K562 (cell line): ENCODE measurements around the gene FAM53A. TPM values are rescaled to one million over a fixed set of nuclear protein-coding genes. Genes with fewer than 3 reads are reported as not detected.

Source experiments
- ATAC-seq: fragments of 200-7000 bp; cut with Tn5 transposase; 3 replicates; pipeline ENCODE4 v1.9.1; 2020; ENCODE audit warnings: moderate library complexity
- BruUV-seq: library from RNA; stranded (reverse); fragments of 400-500 nt; replicated peaks from 2 replicates; lab custom pipeline; 2021; lab: Mats Ljungman, UMichigan
- CTCF ChIA-PET: fragments of 300-600 bp; formaldehyde crosslinking; extraction: SDS; loops from one replicate; lab custom pipeline; 2021; ENCODE audit warnings: low intra/inter-chr PET ratio; lab: Yijun Ruan, JAX
- POLR2A ChIA-PET: fragments of 300-600, 350-650 bp; sonication (Branson Sonifier 250); formaldehyde crosslinking; extraction: SDS; loops from one replicate; lab custom pipeline; 2021; ENCODE audit warnings: antibody characterized with exemption, inconsistent platforms; lab: Yijun Ruan, JAX
- DNase-seq, 4 experiments: peaks; one replicate each; pipeline versions ENCODE4 v3.0.0 to v3.0.0-alpha.2; 2011 to 2018; ENCODE audit warnings: low spot score in 3 of 4, mixed read lengths in 3 of 4; ENCODE audit errors: extremely low read depth in 1 of 4
- FAIRE-seq: peaks from 2 replicates; lab custom pipeline; 2011; peaks lifted over from hg19 to GRCh38; lab: Jason Lieb, UNC
- H2AFZ ChIP-seq: 2 replicates; pipeline ENCODE4 v1.6.0; 2011; ENCODE audit warnings: low read depth, low read length, control low read depth, inconsistent platforms
- H3K27ac ChIP-seq: fragments of 200-600 bp; 3 replicates; pipeline ENCODE4 v1.8.0; 2011; ENCODE audit warnings: low read depth, mild to moderate bottlenecking, control low read depth, inconsistent platforms, low read length, moderate library complexity, mixed read lengths; ENCODE audit errors: extremely low read depth
- H3K27me3 ChIP-seq, 2 experiments: fragments of 300-600 bp in 1 of 2; 2 replicates in 1 of 2; 3 replicates in 1 of 2; pipeline versions ENCODE4 v1.6.0 to v1.8.0; 2011; ENCODE audit warnings: inconsistent platforms in 2 of 2, low read length in 2 of 2, mild to moderate bottlenecking in 1 of 2, mixed read lengths in 1 of 2, moderate library complexity in 1 of 2; ENCODE audit not compliant: control insufficient read depth in 2 of 2, insufficient read depth in 2 of 2
- H3K36me3 ChIP-seq: fragments of 300-600 bp; 3 replicates; pipeline ENCODE4 v1.8.0; 2011; ENCODE audit warnings: mild to moderate bottlenecking, low read length, inconsistent platforms; ENCODE audit not compliant: control insufficient read depth, insufficient read depth
- H3K4me1 ChIP-seq, 2 experiments: fragments of 200-600 bp in 1 of 2; replicated peaks in 1 of 2; 2 replicates in 1 of 2; 3 replicates in 1 of 2; pipeline versions ENCODE4 v1.5.1 to v1.8.0; 2011; ENCODE audit warnings: inconsistent platforms in 2 of 2, low read length in 2 of 2, mild to moderate bottlenecking in 1 of 2, mixed read lengths in 1 of 2, moderate library complexity in 1 of 2; ENCODE audit not compliant: control insufficient read depth in 2 of 2, insufficient read depth in 2 of 2
- H3K4me2 ChIP-seq: 2 replicates; pipeline ENCODE4 v1.6.1; 2011; ENCODE audit warnings: low read length, control low read depth, inconsistent platforms, mixed read lengths; ENCODE audit not compliant: insufficient read depth
- H3K4me3 ChIP-seq: fragments of 200-600 bp; sonication (generic), shearing (Covaris generic); 2 replicates; pipeline ENCODE4 v1.5.1; 2016; ENCODE audit warnings: control low read depth, inconsistent platforms
- H3K79me2 ChIP-seq: fragments of 200-600 bp; 3 replicates; pipeline ENCODE4 v1.8.0; 2011; ENCODE audit warnings: low read length, inconsistent platforms; ENCODE audit not compliant: control insufficient read depth, insufficient read depth
- H3K9ac ChIP-seq, 2 experiments: 2 replicates each; pipeline versions ENCODE4 v1.6.0 to v1.6.1; 2011; ENCODE audit warnings: low read depth in 2 of 2, low read length in 2 of 2, control low read depth in 1 of 2, inconsistent platforms in 1 of 2, mild to moderate bottlenecking in 1 of 2, mixed read lengths in 1 of 2; ENCODE audit not compliant: insufficient read depth in 1 of 2
- H3K9me1 ChIP-seq: one replicate; pipeline ENCODE4 v1.6.0; 2011; ENCODE audit warnings: inconsistent platforms, mild to moderate bottlenecking, low read length, moderate library complexity; ENCODE audit not compliant: control insufficient read depth, insufficient read depth
- H3K9me3 ChIP-seq: replicated peaks from 2 replicates; pipeline ENCODE4 v1.5.1; 2011; ENCODE audit warnings: low read depth, low read length, inconsistent platforms; ENCODE audit not compliant: control insufficient read depth, insufficient read depth
- H4K20me1 ChIP-seq: replicated peaks from 2 replicates; pipeline ENCODE4 v1.6.1; 2011; ENCODE audit warnings: low read length, inconsistent platforms, mixed read lengths; ENCODE audit not compliant: control insufficient read depth, insufficient read depth
- E2F4 ChIP-seq: sonication (generic); formaldehyde crosslinking; IDR thresholded peaks from 2 replicates; pipeline ENCODE4 v1.8.0; 2022; ENCODE audit warnings: mild to moderate bottlenecking, low read depth, missing genetic modification reagents
- ESRRA ChIP-seq: fragments of 450-650 bp; IDR thresholded peaks from 2 replicates; pipeline ENCODE4 v1.6.1; 2014; ENCODE audit warnings: low read depth, mild to moderate bottlenecking, moderate library complexity, borderline replicate concordance
- ETV6 ChIP-seq, 3 experiments: fragments of 150-350 bp in 1 of 3; sonication (generic) in 1 of 3; formaldehyde crosslinking in 1 of 3; IDR thresholded peaks; 2 replicates each; pipeline versions ENCODE4 v1.6.1 to v1.8.0; 2014 to 2022; ENCODE audit warnings: borderline replicate concordance in 2 of 3, low read depth in 2 of 3, antibody characterized with exemption in 1 of 3, low read length in 1 of 3, mild to moderate bottlenecking in 1 of 3, missing genetic modification reagents in 1 of 3
- FUS ChIP-seq: fragments of 200-400 bp; formaldehyde crosslinking; optimal IDR thresholded peaks from 2 replicates; pipeline ENCODE3; 2017; ENCODE audit warnings: low read depth, low read length
- KLF1 ChIP-seq: fragments of 450-650 bp; IDR thresholded peaks from 2 replicates; pipeline ENCODE4 v1.6.1; 2016; ENCODE audit warnings: missing genetic modification characterization, missing compliant biosample characterization
- MYC ChIP-seq, 2 experiments: fragments of 250-450 bp in 1 of 2; sonication (Bioruptor Pico) in 1 of 2; IDR thresholded peaks; 2 replicates each; pipeline versions ENCODE4 v1.5.1 to v1.6.1; 2012 to 2021; ENCODE audit warnings: low read depth in 2 of 2, borderline replicate concordance in 1 of 2, improper control_type of control experiment in 1 of 2, low read length in 1 of 2, mild to moderate bottlenecking in 1 of 2, moderate library complexity in 1 of 2
- PRMT5 ChIP-seq: sonication (generic); formaldehyde crosslinking; IDR thresholded peaks from 2 replicates; pipeline ENCODE4 v1.5.0; 2020; ENCODE audit warnings: missing genetic modification reagents
- SOX6 ChIP-seq: fragments of 450-650 bp; IDR thresholded peaks from 2 replicates; pipeline ENCODE4 v1.6.1; 2014; ENCODE audit warnings: mild to moderate bottlenecking
- STAT6 ChIP-seq: sonication (generic); formaldehyde crosslinking; IDR thresholded peaks from 2 replicates; pipeline ENCODE4 v1.8.1; 2023; ENCODE audit warnings: mild to moderate bottlenecking, missing genetic modification reagents
- ZNF347 ChIP-seq: fragments of 450-650 bp; formaldehyde crosslinking; IDR thresholded peaks from 2 replicates; pipeline ENCODE4 v1.4.0; 2020; ENCODE audit warnings: low read depth, mild to moderate bottlenecking, moderate library complexity
- ZNF384 ChIP-seq: IDR thresholded peaks from 2 replicates; pipeline ENCODE4 v1.6.1; 2012; ENCODE audit warnings: low read depth, low read length, improper control_type of control experiment
- ZNF764 ChIP-seq: fragments of 250-450 bp; sonication (Bioruptor Pico); IDR thresholded peaks from 2 replicates; pipeline ENCODE4 v1.4.0; 2020; ENCODE audit warnings: low read depth, mild to moderate bottlenecking, moderate library complexity
- WGBS: fragments of 100-300 bp; shearing (Covaris generic); methylation state at CpG from one replicate; pipeline ENCODE4 v1.1.6; 2016; ENCODE audit warnings: low coverage, mixed read lengths; ENCODE audit not compliant: insufficient coverage; ENCODE audit errors: missing lambda C conversion rate; 5-methylcytosine and 5-hydroxymethylcytosine counted together
- in situ Hi-C: fragments of 300-500 bp; cut with MboI; formaldehyde crosslinking; loops from 4 replicates; pipeline ENCODE4 v1.15.0; 2018; ENCODE audit warnings: inconsistent platforms, mixed read lengths
- intact Hi-C: fragments of 100-400 bp; cut with micrococcal nuclease; formaldehyde crosslinking; loops from 2 replicates; pipeline ENCODE4 v1.14.2; 2022
- polyA plus RNA-seq, 8 experiments: library from polyadenylated mRNA; depleted of rRNA in 4 of 8; stranded (reverse) in 5 of 8; unstranded in 3 of 8; fragments of >200 nt; fragmentation: Nextera tagmentation in 2 of 8; fragmentation: Illumina TruSeq in 1 of 8; extraction: Ambion mirVana in 2 of 8; extraction: Trizol in 1 of 8; gene quantifications; 2 replicates each; pipeline versions ENCODE4 v1.2.1 to v1.2.3, GENCODE V29; 2011 to 2014; ENCODE audit warnings: inconsistent platforms in 1 of 8, missing spikeins in 1 of 8
- total RNA-seq, 7 experiments: library from RNA; depleted of rRNA in 6 of 7; stranded (reverse); fragments of >200 nt in 6 of 7; fragmentation: Illumina TruSeq in 2 of 7; extraction: Trizol in 2 of 7; gene quantifications; 2 replicates each; pipeline versions ENCODE4 v1.2.1 to v1.2.3, GENCODE V29; 2011 to 2021; ENCODE audit warnings: low replicate concordance in 1 of 7
- TF ChIP-seq, protein P1 (sequence below): fragments of 450-650 bp; IDR thresholded peaks from 2 replicates; pipeline ENCODE4 v1.6.1; 2016; ENCODE audit warnings: antibody characterized with exemption

Gene FAM53A
- total and polyA plus RNA-seq, 9 of the 15 experiments (the other 6 are each of a cell fraction or from before 2014, with no cell fraction given), result 0.53 to 2.7 (median 1.4) TPM; not detected in 2

- DNase-seq (no peak), ATAC-seq (no peak), FAIRE-seq (peak; percentile 64)
- Histone ChIP-seq H3K9me1 (no peaks in the 10 kb centered on the region), H3K4me1 (peaks cover 15 to 38% of the 10 kb centered on the region in 2 experiments), H3K27me3 (no peaks in the 10 kb centered on the region), H3K36me3 (no peaks in the 10 kb centered on the region), H3K27ac (no peak overlapping the region), H3K9ac (peak overlapping the region in 1 of 2 experiments; percentile 65; a peak in 1 of 4 replicates), H3K79me2 (no peaks in the 10 kb centered on the region), H3K9me3 (no peaks in the 10 kb centered on the region), H3K4me3 (no peak overlapping the region), H2AFZ (no peak overlapping the region), H4K20me1 (no peaks in the 10 kb centered on the region), H3K4me2 (no peak overlapping the region)
- no peak for TF ChIP-seq FUS
- no peak for TF ChIP-seq SOX6
- TF ChIP-seq, protein P1, sequence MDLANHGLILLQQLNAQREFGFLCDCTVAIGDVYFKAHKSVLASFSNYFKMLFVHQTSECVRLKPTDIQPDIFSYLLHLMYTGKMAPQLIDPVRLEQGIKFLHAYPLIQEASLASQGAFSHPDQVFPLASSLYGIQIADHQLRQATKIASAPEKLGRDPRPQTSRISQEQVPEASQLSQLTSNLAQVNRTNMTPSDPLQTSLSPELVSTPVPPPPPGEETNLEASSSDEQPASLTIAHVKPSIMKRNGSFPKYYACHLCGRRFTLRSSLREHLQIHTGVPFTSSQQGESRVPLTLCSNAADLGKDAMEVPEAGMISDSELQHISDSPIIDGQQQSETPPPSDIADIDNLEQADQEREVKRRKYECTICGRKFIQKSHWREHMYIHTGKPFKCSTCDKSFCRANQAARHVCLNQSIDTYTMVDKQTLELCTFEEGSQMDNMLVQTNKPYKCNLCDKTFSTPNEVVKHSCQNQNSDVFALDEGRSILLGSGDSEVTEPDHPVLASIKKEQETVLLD, result no peak
- no peak for TF ChIP-seq ZNF384
- TF ChIP-seq ETV6 (IDR thresholded peaks at IDR 0.05; ENCODE audit: borderline replicate concordance in 1 of 2, low read depth in 2 of 2, low read length in 1 of 2), result no peak
- no peak for TF ChIP-seq ETV6 (CRISPR knock-in tag; IDR thresholded peaks at IDR 0.05; ENCODE audit: borderline replicate concordance)
- no peak for TF ChIP-seq KLF1 (tag)
- no peak for TF ChIP-seq PRMT5 (CRISPR knock-in tag)
- no peak for TF ChIP-seq ZNF347
- TF ChIP-seq ESRRA, result no peak
- TF ChIP-seq STAT6, result no peak
- TF ChIP-seq ZNF764 (CRISPR knock-in tag), result no peak
- no peak for TF ChIP-seq E2F4 (CRISPR knock-in tag)
- no peak for TF ChIP-seq MYC (IDR thresholded peaks at IDR 0.05; ENCODE audit: low read depth, low read length)
- TF ChIP-seq MYC (CRISPR knock-in tag; IDR thresholded peaks at IDR 0.05; ENCODE audit: borderline replicate concordance, low read depth), result no peak
- CTCF ChIA-PET, result no interaction called here
- intact Hi-C loops, result no loop called here
- no TSS peak for BruUV-seq
- 25% methylated on average over 5 of the region's 5 CpGs for WGBS
- in situ Hi-C loops, result no loop called here
- POLR2A ChIA-PET, result no interaction called here
Observed at GRCh38 chr4:1678244-1678643, 5.9 kb downstream of the FAM53A start.
